K562 (cell line): ENCODE measurements around the gene RNF152. TPM values are rescaled to one million over a fixed set of nuclear protein-coding genes. Genes with fewer than 3 reads are reported as not detected.

Experiments used
- ATAC-seq: fragments of 200-7000 bp; cut with Tn5 transposase; 3 replicates; pipeline ENCODE4 v1.9.1; 2020; ENCODE audit warnings: moderate library complexity
- BruUV-seq: library from RNA; stranded (reverse); fragments of 400-500 nt; replicated peaks from 2 replicates; lab custom pipeline; 2021; lab: Mats Ljungman, UMichigan
- CTCF ChIA-PET: fragments of 300-600 bp; formaldehyde crosslinking; extraction: SDS; loops from one replicate; lab custom pipeline; 2021; ENCODE audit warnings: low intra/inter-chr PET ratio; lab: Yijun Ruan, JAX
- POLR2A ChIA-PET: fragments of 300-600, 350-650 bp; sonication (Branson Sonifier 250); formaldehyde crosslinking; extraction: SDS; loops from one replicate; lab custom pipeline; 2021; ENCODE audit warnings: antibody characterized with exemption, inconsistent platforms; lab: Yijun Ruan, JAX
- DNase-seq, 4 experiments: peaks; one replicate each; pipeline versions ENCODE4 v3.0.0 to v3.0.0-alpha.2; 2011 to 2018; ENCODE audit warnings: low spot score in 3 of 4, mixed read lengths in 3 of 4; ENCODE audit errors: extremely low read depth in 1 of 4
- FAIRE-seq: peaks from 2 replicates; lab custom pipeline; 2011; peaks lifted over from hg19 to GRCh38; lab: Jason Lieb, UNC
- H2AFZ ChIP-seq: 2 replicates; pipeline ENCODE4 v1.6.0; 2011; ENCODE audit warnings: low read depth, low read length, control low read depth, inconsistent platforms
- H3K27ac ChIP-seq: fragments of 200-600 bp; 3 replicates; pipeline ENCODE4 v1.8.0; 2011; ENCODE audit warnings: low read depth, mild to moderate bottlenecking, control low read depth, inconsistent platforms, low read length, moderate library complexity, mixed read lengths; ENCODE audit errors: extremely low read depth
- H3K27me3 ChIP-seq, 2 experiments: fragments of 300-600 bp in 1 of 2; 2 replicates in 1 of 2; 3 replicates in 1 of 2; pipeline versions ENCODE4 v1.6.0 to v1.8.0; 2011; ENCODE audit warnings: inconsistent platforms in 2 of 2, low read length in 2 of 2, mild to moderate bottlenecking in 1 of 2, mixed read lengths in 1 of 2, moderate library complexity in 1 of 2; ENCODE audit not compliant: control insufficient read depth in 2 of 2, insufficient read depth in 2 of 2
- H3K36me3 ChIP-seq: fragments of 300-600 bp; 3 replicates; pipeline ENCODE4 v1.8.0; 2011; ENCODE audit warnings: mild to moderate bottlenecking, low read length, inconsistent platforms; ENCODE audit not compliant: control insufficient read depth, insufficient read depth
- H3K4me1 ChIP-seq, 2 experiments: fragments of 200-600 bp in 1 of 2; replicated peaks in 1 of 2; 2 replicates in 1 of 2; 3 replicates in 1 of 2; pipeline versions ENCODE4 v1.5.1 to v1.8.0; 2011; ENCODE audit warnings: inconsistent platforms in 2 of 2, low read length in 2 of 2, mild to moderate bottlenecking in 1 of 2, mixed read lengths in 1 of 2, moderate library complexity in 1 of 2; ENCODE audit not compliant: control insufficient read depth in 2 of 2, insufficient read depth in 2 of 2
- H3K4me2 ChIP-seq: 2 replicates; pipeline ENCODE4 v1.6.1; 2011; ENCODE audit warnings: low read length, control low read depth, inconsistent platforms, mixed read lengths; ENCODE audit not compliant: insufficient read depth
- H3K4me3 ChIP-seq: fragments of 200-600 bp; sonication (generic), shearing (Covaris generic); 2 replicates; pipeline ENCODE4 v1.5.1; 2016; ENCODE audit warnings: control low read depth, inconsistent platforms
- H3K79me2 ChIP-seq: fragments of 200-600 bp; 3 replicates; pipeline ENCODE4 v1.8.0; 2011; ENCODE audit warnings: low read length, inconsistent platforms; ENCODE audit not compliant: control insufficient read depth, insufficient read depth
- H3K9ac ChIP-seq, 2 experiments: 2 replicates each; pipeline versions ENCODE4 v1.6.0 to v1.6.1; 2011; ENCODE audit warnings: low read depth in 2 of 2, low read length in 2 of 2, control low read depth in 1 of 2, inconsistent platforms in 1 of 2, mild to moderate bottlenecking in 1 of 2, mixed read lengths in 1 of 2; ENCODE audit not compliant: insufficient read depth in 1 of 2
- H3K9me1 ChIP-seq: one replicate; pipeline ENCODE4 v1.6.0; 2011; ENCODE audit warnings: inconsistent platforms, mild to moderate bottlenecking, low read length, moderate library complexity; ENCODE audit not compliant: control insufficient read depth, insufficient read depth
- H3K9me3 ChIP-seq: replicated peaks from 2 replicates; pipeline ENCODE4 v1.5.1; 2011; ENCODE audit warnings: low read depth, low read length, inconsistent platforms; ENCODE audit not compliant: control insufficient read depth, insufficient read depth
- H4K20me1 ChIP-seq: replicated peaks from 2 replicates; pipeline ENCODE4 v1.6.1; 2011; ENCODE audit warnings: low read length, inconsistent platforms, mixed read lengths; ENCODE audit not compliant: control insufficient read depth, insufficient read depth
- BDP1 ChIP-seq: IDR thresholded peaks from 3 replicates; pipeline ENCODE4 v1.6.1; 2011; ENCODE audit not compliant: insufficient read length, insufficient read depth
- E2F5 ChIP-seq: sonication (generic); formaldehyde crosslinking; IDR thresholded peaks from 2 replicates; pipeline ENCODE4 v1.8.0; 2022; ENCODE audit warnings: mild to moderate bottlenecking, missing genetic modification reagents
- ERF ChIP-seq: fragments of 450-650 bp; formaldehyde crosslinking; IDR thresholded peaks from 2 replicates; pipeline ENCODE4 v1.4.0; 2020; ENCODE audit warnings: mild to moderate bottlenecking, mixed read lengths
- RBM15 ChIP-seq: fragments of 200-400 bp; formaldehyde crosslinking; IDR thresholded peaks from 2 replicates; pipeline ENCODE4 v1.6.1; 2018; ENCODE audit warnings: mild to moderate bottlenecking, low read length, moderate library complexity; ENCODE audit not compliant: insufficient read depth
- RNF2 ChIP-seq: sonication (generic); IDR thresholded peaks from 2 replicates; pipeline ENCODE4 v1.6.1; 2016
- SPI1 ChIP-seq: IDR thresholded peaks from 2 replicates; pipeline ENCODE4 v1.6.1; 2011; ENCODE audit warnings: low read depth, low read length, control low read depth, borderline replicate concordance
- TOE1 ChIP-seq, 2 experiments: fragments of 450-650 bp in 1 of 2; sonication (generic) in 1 of 2; formaldehyde crosslinking in 1 of 2; IDR thresholded peaks; 2 replicates each; pipeline versions ENCODE4 v1.7.1 to v1.8.0; 2016 to 2022; ENCODE audit warnings: borderline replicate concordance in 2 of 2, mild to moderate bottlenecking in 2 of 2, antibody characterized with exemption in 1 of 2, inconsistent platforms in 1 of 2, low read depth in 1 of 2, missing genetic modification reagents in 1 of 2, moderate library complexity in 1 of 2
- ZBTB34 ChIP-seq: fragments of 250-450 bp; sonication (Bioruptor Pico); IDR thresholded peaks from 2 replicates; pipeline ENCODE4 v1.8.0; 2021; ENCODE audit warnings: mild to moderate bottlenecking, moderate library complexity
- ZNF133 ChIP-seq: fragments of 250-450 bp; sonication (Bioruptor Pico); IDR thresholded peaks from 2 replicates; pipeline ENCODE4 v1.4.0; 2020; ENCODE audit warnings: mild to moderate bottlenecking
- ZNF143 ChIP-seq: sonication (generic); formaldehyde crosslinking; IDR thresholded peaks from 2 replicates; pipeline ENCODE4 v1.9.0; 2022; ENCODE audit warnings: mild to moderate bottlenecking, missing genetic modification reagents
- ZNF174 ChIP-seq: fragments of 250-450 bp; sonication (Bioruptor Pico); IDR thresholded peaks from 2 replicates; pipeline ENCODE4 v1.4.0; 2020; ENCODE audit warnings: mild to moderate bottlenecking
- ZSCAN29 ChIP-seq: fragments of 450-650 bp; IDR thresholded peaks from 2 replicates; pipeline ENCODE4 v1.6.1; 2017
- WGBS: fragments of 100-300 bp; shearing (Covaris generic); methylation state at CpG from one replicate; pipeline ENCODE4 v1.1.6; 2016; ENCODE audit warnings: low coverage, mixed read lengths; ENCODE audit not compliant: insufficient coverage; ENCODE audit errors: missing lambda C conversion rate; 5-methylcytosine and 5-hydroxymethylcytosine counted together
- in situ Hi-C: fragments of 300-500 bp; cut with MboI; formaldehyde crosslinking; loops from 4 replicates; pipeline ENCODE4 v1.15.0; 2018; ENCODE audit warnings: inconsistent platforms, mixed read lengths
- intact Hi-C: fragments of 100-400 bp; cut with micrococcal nuclease; formaldehyde crosslinking; loops from 2 replicates; pipeline ENCODE4 v1.14.2; 2022
- polyA plus RNA-seq, 8 experiments: library from polyadenylated mRNA; depleted of rRNA in 4 of 8; stranded (reverse) in 5 of 8; unstranded in 3 of 8; fragments of >200 nt; fragmentation: Nextera tagmentation in 2 of 8; fragmentation: Illumina TruSeq in 1 of 8; extraction: Ambion mirVana in 2 of 8; extraction: Trizol in 1 of 8; gene quantifications; 2 replicates each; pipeline versions ENCODE4 v1.2.1 to v1.2.3, GENCODE V29; 2011 to 2014; ENCODE audit warnings: inconsistent platforms in 1 of 8, missing spikeins in 1 of 8
- total RNA-seq, 7 experiments: library from RNA; depleted of rRNA in 6 of 7; stranded (reverse); fragments of >200 nt in 6 of 7; fragmentation: Illumina TruSeq in 2 of 7; extraction: Trizol in 2 of 7; gene quantifications; 2 replicates each; pipeline versions ENCODE4 v1.2.1 to v1.2.3, GENCODE V29; 2011 to 2021; ENCODE audit warnings: low replicate concordance in 1 of 7
- TF ChIP-seq, protein P1 (sequence below), 2 experiments: fragments of 450-650 bp; conservative IDR thresholded peaks; 2 replicates each; pipeline ENCODE4 v1.6.1; 2017; ENCODE audit warnings: mild to moderate bottlenecking in 2 of 2, moderate library complexity in 2 of 2
- TF ChIP-seq, protein P2 (sequence below), 2 experiments: fragments of 450-650 bp in 1 of 2; IDR thresholded peaks; 2 replicates each; pipeline ENCODE4 v1.6.1; 2011 to 2017; ENCODE audit warnings: low read depth in 2 of 2, antibody characterized with exemption in 1 of 2, borderline replicate concordance in 1 of 2, low read length in 1 of 2, mild to moderate bottlenecking in 1 of 2, mixed read lengths in 1 of 2; ENCODE audit not compliant: control insufficient read depth in 1 of 2

The RNF152 gene
- total and polyA plus RNA-seq, 9 of the 15 experiments (the other 6 are each of a cell fraction or from before 2014, with no cell fraction given), result 0.04 to 0.05 TPM; not detected in 7

DNA sequence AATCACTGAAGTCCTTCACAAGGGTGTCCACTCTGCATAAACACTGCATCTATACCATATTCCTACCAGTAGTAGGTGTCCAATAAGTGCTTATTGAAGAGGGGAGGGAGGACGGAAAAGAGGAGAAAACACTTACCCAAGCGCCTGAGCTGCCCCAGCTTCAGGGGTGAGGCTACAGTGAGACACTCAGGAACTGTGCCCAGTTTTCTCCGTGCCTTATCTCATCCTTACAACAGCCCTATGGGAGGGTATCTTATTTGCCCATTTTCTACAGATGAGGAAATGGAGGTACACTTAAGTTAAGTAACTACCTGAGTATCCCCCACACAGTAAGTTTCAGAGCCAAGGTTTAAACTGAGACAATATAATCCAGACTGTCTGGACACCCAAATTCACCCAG lies 41.5 kb downstream of the RNF152 start:
- FAIRE-seq (no peak), ATAC-seq (no peak), DNase-seq (no peak)
- Histone ChIP-seq H3K79me2 (no peaks in the 10 kb centered on the region), H3K36me3 (no peaks in the 10 kb centered on the region), H3K4me3 (no peak overlapping the region), H3K9ac (no peak overlapping the region), H3K27me3 (no peaks in the 10 kb centered on the region; a peak in 1 of 5 replicates), H3K4me2 (no peak overlapping the region), H4K20me1 (no peaks in the 10 kb centered on the region), H3K27ac (no peak overlapping the region), H3K4me1 (no peaks in the 10 kb centered on the region), H3K9me3 (no peaks in the 10 kb centered on the region), H3K9me1 (no peaks in the 10 kb centered on the region), H2AFZ (no peak overlapping the region)
- intact Hi-C loops (no loop called here), in situ Hi-C loops (no loop called here)
- BruUV-seq, result no TSS peak
- POLR2A ChIA-PET, result no interaction called here
- CTCF ChIA-PET, result no interaction called here
- no peak for TF ChIP-seq E2F5 (CRISPR knock-in tag)
- TF ChIP-seq ZNF174 (CRISPR knock-in tag), result no peak
- no peak for TF ChIP-seq RNF2
- TF ChIP-seq RBM15, result no peak
- TF ChIP-seq, protein P1, sequence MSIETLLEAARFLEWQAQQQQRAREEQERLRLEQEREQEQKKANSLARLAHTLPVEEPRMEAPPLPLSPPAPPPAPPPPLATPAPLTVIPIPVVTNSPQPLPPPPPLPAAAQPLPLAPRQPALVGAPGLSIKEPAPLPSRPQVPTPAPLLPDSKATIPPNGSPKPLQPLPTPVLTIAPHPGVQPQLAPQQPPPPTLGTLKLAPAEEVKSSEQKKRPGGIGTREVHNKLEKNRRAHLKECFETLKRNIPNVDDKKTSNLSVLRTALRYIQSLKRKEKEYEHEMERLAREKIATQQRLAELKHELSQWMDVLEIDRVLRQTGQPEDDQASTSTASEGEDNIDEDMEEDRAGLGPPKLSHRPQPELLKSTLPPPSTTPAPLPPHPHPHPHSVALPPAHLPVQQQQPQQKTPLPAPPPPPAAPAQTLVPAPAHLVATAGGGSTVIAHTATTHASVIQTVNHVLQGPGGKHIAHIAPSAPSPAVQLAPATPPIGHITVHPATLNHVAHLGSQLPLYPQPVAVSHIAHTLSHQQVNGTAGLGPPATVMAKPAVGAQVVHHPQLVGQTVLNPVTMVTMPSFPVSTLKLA (conservative IDR thresholded peaks at IDR 0.05), result no peak
- no peak for TF ChIP-seq ZNF143 (CRISPR knock-in tag)
- TF ChIP-seq ZNF133 (CRISPR knock-in tag), result no peak
- TF ChIP-seq TOE1 (IDR thresholded peaks at IDR 0.05; ENCODE audit: borderline replicate concordance), result no peak
- TF ChIP-seq TOE1 (CRISPR knock-in tag; IDR thresholded peaks at IDR 0.05; ENCODE audit: borderline replicate concordance, low read depth), result no peak
- TF ChIP-seq ZBTB34 (CRISPR knock-in tag), result no peak
- no peak for TF ChIP-seq SPI1
- TF ChIP-seq, protein P2, sequence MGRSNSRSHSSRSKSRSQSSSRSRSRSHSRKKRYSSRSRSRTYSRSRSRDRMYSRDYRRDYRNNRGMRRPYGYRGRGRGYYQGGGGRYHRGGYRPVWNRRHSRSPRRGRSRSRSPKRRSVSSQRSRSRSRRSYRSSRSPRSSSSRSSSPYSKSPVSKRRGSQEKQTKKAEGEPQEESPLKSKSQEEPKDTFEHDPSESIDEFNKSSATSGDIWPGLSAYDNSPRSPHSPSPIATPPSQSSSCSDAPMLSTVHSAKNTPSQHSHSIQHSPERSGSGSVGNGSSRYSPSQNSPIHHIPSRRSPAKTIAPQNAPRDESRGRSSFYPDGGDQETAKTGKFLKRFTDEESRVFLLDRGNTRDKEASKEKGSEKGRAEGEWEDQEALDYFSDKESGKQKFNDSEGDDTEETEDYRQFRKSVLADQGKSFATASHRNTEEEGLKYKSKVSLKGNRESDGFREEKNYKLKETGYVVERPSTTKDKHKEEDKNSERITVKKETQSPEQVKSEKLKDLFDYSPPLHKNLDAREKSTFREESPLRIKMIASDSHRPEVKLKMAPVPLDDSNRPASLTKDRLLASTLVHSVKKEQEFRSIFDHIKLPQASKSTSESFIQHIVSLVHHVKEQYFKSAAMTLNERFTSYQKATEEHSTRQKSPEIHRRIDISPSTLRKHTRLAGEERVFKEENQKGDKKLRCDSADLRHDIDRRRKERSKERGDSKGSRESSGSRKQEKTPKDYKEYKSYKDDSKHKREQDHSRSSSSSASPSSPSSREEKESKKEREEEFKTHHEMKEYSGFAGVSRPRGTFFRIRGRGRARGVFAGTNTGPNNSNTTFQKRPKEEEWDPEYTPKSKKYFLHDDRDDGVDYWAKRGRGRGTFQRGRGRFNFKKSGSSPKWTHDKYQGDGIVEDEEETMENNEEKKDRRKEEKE (IDR thresholded peaks at IDR 0.05; ENCODE audit: borderline replicate concordance in 1 of 2, control insufficient read depth in 1 of 2, low read depth in 2 of 2, low read length in 1 of 2), result no peak
- TF ChIP-seq ERF, result no peak
- TF ChIP-seq BDP1, result no peak
- TF ChIP-seq ZSCAN29, result no peak
- WGBS, result 0% methylated on average over 3 of the region's 3 CpGs
